ENCODE results near the gene GDF7.

GDF7 gene

DNA sequence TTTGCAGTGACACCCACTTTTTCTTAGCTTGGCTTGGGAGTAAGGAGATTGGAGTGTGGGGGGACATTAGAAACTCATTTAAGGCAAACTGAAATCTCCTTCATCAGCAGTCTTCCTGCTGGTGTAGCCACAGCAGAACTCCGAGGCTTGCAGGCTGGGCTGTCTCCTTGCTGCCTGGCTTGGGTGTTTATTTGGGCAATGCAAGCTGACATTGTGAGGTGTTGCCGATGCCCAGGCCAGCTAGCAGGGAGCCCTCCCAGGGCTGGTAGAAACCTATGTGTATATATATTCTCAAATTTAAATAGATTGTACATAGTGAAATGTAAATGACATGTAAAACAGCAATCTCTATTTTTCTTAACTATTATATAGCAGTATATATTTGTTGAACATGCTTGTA lies 11.8 kb downstream of the GDF7 start:
- no peak overlapping the region for H3K4me3 ChIP-seq (ENCODE audit: low read length)
- TF ChIP-seq, protein P1, sequence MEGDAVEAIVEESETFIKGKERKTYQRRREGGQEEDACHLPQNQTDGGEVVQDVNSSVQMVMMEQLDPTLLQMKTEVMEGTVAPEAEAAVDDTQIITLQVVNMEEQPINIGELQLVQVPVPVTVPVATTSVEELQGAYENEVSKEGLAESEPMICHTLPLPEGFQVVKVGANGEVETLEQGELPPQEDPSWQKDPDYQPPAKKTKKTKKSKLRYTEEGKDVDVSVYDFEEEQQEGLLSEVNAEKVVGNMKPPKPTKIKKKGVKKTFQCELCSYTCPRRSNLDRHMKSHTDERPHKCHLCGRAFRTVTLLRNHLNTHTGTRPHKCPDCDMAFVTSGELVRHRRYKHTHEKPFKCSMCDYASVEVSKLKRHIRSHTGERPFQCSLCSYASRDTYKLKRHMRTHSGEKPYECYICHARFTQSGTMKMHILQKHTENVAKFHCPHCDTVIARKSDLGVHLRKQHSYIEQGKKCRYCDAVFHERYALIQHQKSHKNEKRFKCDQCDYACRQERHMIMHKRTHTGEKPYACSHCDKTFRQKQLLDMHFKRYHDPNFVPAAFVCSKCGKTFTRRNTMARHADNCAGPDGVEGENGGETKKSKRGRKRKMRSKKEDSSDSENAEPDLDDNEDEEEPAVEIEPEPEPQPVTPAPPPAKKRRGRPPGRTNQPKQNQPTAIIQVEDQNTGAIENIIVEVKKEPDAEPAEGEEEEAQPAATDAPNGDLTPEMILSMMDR (IDR thresholded peaks at IDR 0.05; ENCODE audit: insufficient read depth, low read depth, low read length, missing control alignments) = no peak

DNA sequence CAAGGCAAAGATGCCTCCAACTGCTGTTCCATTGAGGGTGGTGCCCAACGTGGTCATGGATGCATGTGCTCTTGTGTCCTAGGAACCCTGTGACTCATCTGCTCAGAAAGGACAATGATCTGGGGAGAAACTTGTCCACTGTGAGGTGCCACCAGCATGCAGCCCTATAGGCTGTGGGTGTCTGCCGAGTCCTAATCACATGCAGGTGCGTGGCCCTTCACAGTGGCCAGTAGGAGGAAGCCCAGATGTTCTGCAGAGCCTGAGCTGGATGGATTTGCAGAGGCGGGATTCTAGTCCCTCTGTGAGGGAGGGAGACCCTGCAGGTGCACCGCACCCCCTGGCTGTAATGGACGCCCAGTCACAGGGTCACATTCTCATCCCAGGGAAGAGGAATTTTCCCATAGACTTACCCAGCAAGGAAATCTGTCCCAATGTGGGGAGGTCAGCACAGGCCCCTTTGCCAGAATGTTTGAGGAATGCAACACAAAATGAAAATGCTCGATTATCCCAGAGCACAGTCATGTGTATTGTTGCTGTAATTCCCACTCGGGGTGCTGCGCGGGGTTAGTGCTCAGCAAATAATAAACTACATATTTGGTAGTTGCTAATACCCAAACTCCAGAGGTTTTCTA lies 13.9 kb downstream of the GDF7 start:
- DNase-seq (ENCODE audit: low read depth) = no peak
- H3K4me3 ChIP-seq (ENCODE audit: low read length) = no peak overlapping the region
- TF ChIP-seq, protein P1 (IDR thresholded peaks at IDR 0.05; ENCODE audit: insufficient read depth, low read depth, low read length, missing control alignments) = no peak

More for the DNA sequence above, 11.8 kb downstream of the GDF7 start:
- no peak for DNase-seq (ENCODE audit: low read depth)

DNA sequence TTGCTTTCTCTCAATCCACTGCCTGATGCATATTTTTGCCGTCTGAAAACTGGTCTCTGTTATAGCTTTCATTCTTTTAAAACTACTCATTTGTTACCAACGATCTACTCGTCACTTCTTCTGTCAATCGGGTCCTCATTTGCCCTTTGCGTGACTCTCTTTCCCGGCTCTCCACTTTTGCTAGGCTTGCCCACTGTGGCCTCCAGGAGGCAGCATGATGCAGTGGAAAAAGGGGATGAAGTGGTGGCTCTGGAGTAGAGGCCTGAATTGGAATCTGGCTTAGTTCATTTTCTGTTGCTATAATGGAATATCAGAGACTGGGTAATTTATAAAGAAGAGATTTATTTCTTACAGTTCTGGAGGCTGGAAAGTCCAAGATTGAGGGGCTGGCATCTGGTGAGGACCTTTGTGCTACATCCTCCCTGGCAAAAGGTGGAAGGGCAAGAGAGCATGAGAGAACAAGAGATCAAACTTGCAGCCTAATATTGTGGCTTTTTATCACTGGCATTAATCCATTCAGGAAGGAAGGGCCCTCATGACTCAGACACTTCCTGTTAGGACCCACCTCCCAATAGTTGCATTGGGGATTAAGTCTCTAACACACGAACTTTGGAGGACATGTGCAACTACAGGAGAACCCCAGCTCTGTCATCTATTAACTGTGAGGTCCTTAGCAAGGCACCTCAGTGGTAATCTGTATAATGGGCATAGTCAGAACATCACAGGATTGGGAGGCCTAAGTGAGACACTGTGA lies 15.4 kb downstream of the GDF7 start:
- TF ChIP-seq, protein P1 (IDR thresholded peaks at IDR 0.05; ENCODE audit: insufficient read depth, low read depth, low read length, missing control alignments) = peak; percentile 37
- H3K4me3 ChIP-seq (ENCODE audit: low read length) = no peak overlapping the region
- DNase-seq (ENCODE audit: low read depth) = no peak

DNA sequence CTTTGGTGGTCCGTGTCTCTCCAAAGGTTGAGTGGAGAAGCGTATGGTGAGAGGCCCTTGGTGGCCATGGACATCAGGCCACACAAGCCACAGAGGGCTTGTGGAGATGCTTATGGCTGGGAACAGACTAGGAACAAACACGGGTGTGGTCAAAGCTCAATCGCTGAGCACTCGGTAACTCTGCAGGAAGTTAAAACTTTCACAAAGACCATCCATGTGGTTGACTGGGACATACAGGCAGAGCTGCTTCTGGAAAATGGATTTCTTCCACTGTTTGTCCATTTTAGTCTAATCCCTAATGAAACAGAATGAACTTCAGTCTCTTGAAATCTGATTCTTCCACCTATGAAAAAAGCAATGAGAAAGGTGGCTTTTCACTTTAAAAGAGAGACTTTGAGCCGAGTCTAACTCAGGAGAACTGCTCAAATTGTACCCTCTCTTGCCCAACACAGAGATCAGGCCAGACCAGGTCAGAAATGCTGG lies 17.7 kb downstream of the GDF7 start:
- TF ChIP-seq, protein P1 (IDR thresholded peaks at IDR 0.05; ENCODE audit: insufficient read depth, low read depth, low read length, missing control alignments) = no peak
- DNase-seq (ENCODE audit: low read depth) = no peak
- no peak overlapping the region for H3K4me3 ChIP-seq (ENCODE audit: low read length)

DNA sequence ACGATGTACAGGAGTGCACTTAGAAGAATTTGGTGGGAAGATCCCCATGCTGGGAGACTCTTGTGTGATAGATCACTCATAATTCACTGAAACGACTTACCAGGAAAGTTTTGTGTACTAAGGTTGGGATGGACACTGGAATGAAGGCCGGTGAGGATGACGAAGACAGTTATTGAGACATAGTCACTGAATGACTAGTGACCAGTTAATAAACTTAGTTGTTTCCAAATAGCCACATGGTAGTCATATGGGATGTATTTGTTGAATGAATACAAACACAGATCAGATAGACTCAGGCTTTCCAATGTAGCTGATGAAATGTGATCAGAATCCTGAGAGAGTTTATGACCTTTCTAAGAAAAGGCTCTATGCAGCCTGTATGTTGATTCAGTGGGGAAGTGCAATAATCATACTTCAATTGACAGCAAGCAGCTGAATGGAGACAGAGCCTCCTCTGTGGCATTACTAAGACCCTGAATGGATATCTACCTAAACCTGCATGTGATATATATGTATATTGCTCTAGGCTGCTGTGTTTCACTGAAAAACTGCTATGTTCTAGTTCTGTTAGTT lies 20.4 kb downstream of the GDF7 start:
- no peak overlapping the region for H3K4me3 ChIP-seq (ENCODE audit: low read length)
- TF ChIP-seq, protein P1 (IDR thresholded peaks at IDR 0.05; ENCODE audit: insufficient read depth, low read depth, low read length, missing control alignments) = no peak
- no peak for DNase-seq (ENCODE audit: low read depth)

DNA sequence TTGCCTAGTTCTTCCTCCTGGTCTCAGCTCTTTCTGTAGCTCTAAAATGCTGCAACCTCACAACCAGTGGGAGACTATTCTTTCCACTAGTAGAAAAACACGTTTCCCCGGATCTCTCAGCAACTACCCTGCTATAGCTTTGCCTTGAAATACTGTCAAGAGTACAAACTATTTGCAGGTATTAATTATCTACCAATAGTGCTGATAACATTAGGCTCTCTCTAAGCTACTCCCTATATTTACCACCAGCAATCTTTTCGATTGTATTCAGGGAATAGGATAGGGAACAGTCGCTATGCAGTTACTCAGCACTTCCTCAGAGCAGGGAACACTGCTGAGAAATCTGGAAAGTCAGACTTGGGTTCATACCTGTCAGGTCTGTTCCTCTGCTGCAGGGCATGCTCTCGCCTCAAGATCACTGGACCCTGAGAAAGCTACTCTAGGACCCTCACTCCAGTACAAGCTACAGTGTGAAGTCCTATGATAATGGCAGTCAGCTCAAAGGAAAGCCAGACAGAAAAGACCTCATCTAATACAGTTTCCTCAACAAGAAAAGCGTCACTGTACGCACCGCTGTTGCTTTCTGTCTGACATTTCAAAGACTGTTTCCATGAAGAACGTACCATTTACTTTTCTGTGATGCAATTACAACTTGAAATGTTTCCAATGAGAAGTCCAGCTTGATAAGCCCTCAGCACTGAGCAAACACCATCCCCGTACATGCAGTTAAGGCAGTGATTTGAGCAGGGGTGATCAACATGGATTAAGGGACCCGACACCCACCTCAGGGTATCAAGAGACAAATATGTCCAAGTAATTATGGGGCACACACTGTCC lies 22.7 kb downstream of the GDF7 start:
- no peak overlapping the region for H3K4me3 ChIP-seq (ENCODE audit: low read length)
- TF ChIP-seq, protein P1 (IDR thresholded peaks at IDR 0.05; ENCODE audit: insufficient read depth, low read depth, low read length, missing control alignments) = no peak
- DNase-seq (ENCODE audit: low read depth) = no peak
